Neural crest cell (in vitro differentiated cells): ENCODE results near the gene PHPT1. TPM values are rescaled to one million over a fixed set of nuclear protein-coding genes. Genes with fewer than 3 reads are reported as not detected.

Experiments used
- DNase-seq: peaks from one replicate; pipeline ENCODE4 v3.0.0; 2021; ENCODE audit warnings: low read depth, mixed read lengths, low spot score
- H3K27ac Mint-ChIP-seq: one replicate; pipeline ENCODE4 v1.8.0; 2021; ENCODE audit warnings: mild to moderate bottlenecking, mixed read lengths; ENCODE audit not compliant: unreplicated experiment
- H3K27me3 Mint-ChIP-seq: 2 replicates; pipeline ENCODE4 v1.8.0; 2021; ENCODE audit warnings: low read depth, mild to moderate bottlenecking, mixed read lengths
- H3K36me3 Mint-ChIP-seq: 2 replicates; pipeline ENCODE4 v1.8.0; 2021; ENCODE audit warnings: low read depth, mild to moderate bottlenecking, mixed read lengths
- H3K4me1 Mint-ChIP-seq: 2 replicates; pipeline ENCODE4 v1.8.0; 2021; ENCODE audit warnings: mixed read lengths
- H3K4me3 Mint-ChIP-seq: one replicate; pipeline ENCODE4 v1.8.0; 2021; ENCODE audit warnings: mild to moderate bottlenecking, mixed read lengths
- H3K9me3 Mint-ChIP-seq: 2 replicates; pipeline ENCODE4 v1.8.0; 2021; ENCODE audit warnings: mixed read lengths
- CTCF ChIP-seq: fragments of 200-600 bp; sonication (generic); conservative IDR thresholded peaks from 2 replicates; pipeline ENCODE4 v1.5.0; 2021; ENCODE audit warnings: antibody characterized with exemption, mild to moderate bottlenecking
- total RNA-seq: library from RNA; stranded (reverse); gene quantifications from 2 replicates; pipeline ENCODE4 v1.2.1, GENCODE V29; 2021

The PHPT1 gene
- total RNA-seq, 1 donor from 2014 or later, result 175 TPM

- DNase-seq, result no peak
- H3K27me3 Mint-ChIP-seq, result no peaks in the 10 kb centered on the region
- no peak for TF ChIP-seq CTCF
- no peaks in the 10 kb centered on the region for H3K9me3 Mint-ChIP-seq
- no peak overlapping the region for H3K27ac Mint-ChIP-seq
- no peak overlapping the region for H3K4me3 Mint-ChIP-seq
- H3K36me3 Mint-ChIP-seq, result peaks cover 5% of the 10 kb centered on the region
- H3K4me1 Mint-ChIP-seq, result peaks cover 5% of the 10 kb centered on the region
Measured at GRCh38 chr9:136860933-136861873, 12.0 kb downstream of the PHPT1 start.

DNA sequence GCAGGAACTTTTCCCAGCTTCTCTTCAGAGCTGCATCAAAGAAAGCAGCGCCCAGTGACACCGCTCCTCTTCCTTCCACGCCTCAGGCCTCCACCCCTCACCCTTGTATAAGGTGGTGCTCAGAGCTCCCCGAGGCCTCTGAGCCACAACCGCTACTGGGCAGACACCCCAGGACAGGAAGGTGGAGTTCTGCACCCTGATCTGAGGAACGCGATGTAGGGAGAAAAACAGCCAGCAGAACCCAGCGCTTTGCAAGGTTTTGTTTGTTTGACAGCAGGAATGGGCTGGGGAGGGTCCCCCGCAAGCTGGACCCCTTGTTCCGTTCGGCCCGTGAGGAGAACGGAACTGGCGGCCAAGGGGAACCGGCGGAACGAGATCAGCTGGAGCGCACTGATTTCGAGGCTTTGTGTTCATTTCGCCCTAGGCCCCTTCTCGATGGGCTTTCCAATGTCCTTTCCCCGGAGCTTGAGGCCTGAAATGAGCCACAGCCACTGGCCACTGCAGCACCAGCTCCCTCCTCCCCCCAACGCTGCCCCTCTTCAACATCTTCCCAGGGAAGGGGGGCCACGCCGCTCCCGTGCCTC lies 12.8 kb downstream of the PHPT1 start:
- Mint-ChIP-seq H3K9me3 (no peaks in the 10 kb centered on the region), H3K27ac (peak overlapping the region; percentile 12), H3K4me1 (peaks cover 5% of the 10 kb centered on the region), H3K27me3 (no peaks in the 10 kb centered on the region), H3K36me3 (peaks cover 5% of the 10 kb centered on the region), H3K4me3 (no peak overlapping the region)
- TF ChIP-seq CTCF, result no peak
- no peak for DNase-seq

DNA sequence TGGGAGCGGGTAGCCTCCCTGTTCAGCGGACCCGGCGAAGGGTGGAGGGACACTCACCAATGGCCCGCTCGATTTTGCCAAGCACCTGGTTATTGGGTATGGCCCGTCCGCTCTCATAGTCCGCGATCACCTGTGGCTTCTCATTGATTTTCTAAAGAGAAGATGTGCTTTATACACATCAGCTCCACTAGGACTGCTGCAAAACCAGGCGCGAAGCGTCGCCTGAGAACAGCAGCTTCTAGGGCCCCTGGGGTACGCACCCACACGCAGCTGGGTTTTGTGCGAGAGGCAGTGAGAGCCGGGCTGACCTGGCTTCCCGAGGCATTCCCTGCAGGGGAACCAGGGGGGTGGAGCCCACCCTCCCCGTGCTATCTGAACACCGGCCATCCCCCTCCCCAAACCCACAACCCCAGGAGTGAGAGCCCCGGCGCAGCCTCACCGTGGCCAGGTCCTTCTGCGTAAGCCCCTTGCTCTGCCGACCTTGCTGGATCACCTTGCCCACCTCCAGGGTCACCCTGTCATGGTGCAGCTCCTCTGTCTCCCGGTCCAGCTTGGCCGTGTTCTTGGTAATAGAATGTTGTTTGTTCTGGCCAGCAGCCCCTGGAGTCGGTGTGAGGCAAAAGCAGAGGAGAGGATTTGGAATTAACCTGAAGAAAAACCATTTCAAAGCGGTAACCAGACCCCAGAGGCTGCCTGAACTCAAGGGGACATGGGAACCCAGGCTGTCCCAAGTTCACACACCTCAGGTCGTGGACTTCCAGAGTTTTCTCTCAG lies 13.8 kb downstream of the PHPT1 start:
- H3K36me3 Mint-ChIP-seq, result peaks cover 9% of the 10 kb centered on the region
- no peak for DNase-seq
- peak overlapping the region; percentile 51 for H3K4me3 Mint-ChIP-seq

GRCh38 chr9:136863623-136864273 lies 14.5 kb downstream of the PHPT1 start:
- Mint-ChIP-seq H3K27ac (no peak overlapping the region), H3K4me3 (peak overlapping the region; percentile 59), H3K36me3 (peaks cover 16% of the 10 kb centered on the region), H3K9me3 (peaks cover 2% of the 10 kb centered on the region), H3K4me1 (peaks cover 8% of the 10 kb centered on the region), H3K27me3 (no peaks in the 10 kb centered on the region)
- TF ChIP-seq CTCF, result no peak
- no peak for DNase-seq

More for the DNA sequence above, 13.8 kb downstream of the PHPT1 start:
- no peaks in the 10 kb centered on the region for H3K27me3 Mint-ChIP-seq
- H3K27ac Mint-ChIP-seq, result no peak overlapping the region
- no peak for TF ChIP-seq CTCF
- peaks cover 8% of the 10 kb centered on the region for H3K4me1 Mint-ChIP-seq
- H3K9me3 Mint-ChIP-seq, result peaks cover 2% of the 10 kb centered on the region
